DOHH2 (cell line): Measurements from ENCODE around the gene HHLA2.

Experiments used
- EZH2phosphoT487 ChIP-seq: fragments of 200-600 bp; sonication (generic); IDR thresholded peaks from 2 replicates; pipeline ENCODE4 v1.6.1; 2017; ENCODE audit warnings: borderline replicate concordance, mild to moderate bottlenecking, antibody characterized with exemption, low read length, moderate library complexity, mixed read lengths
- TF ChIP-seq, protein P1 (sequence below): fragments of 200-600 bp; sonication (generic); IDR thresholded peaks from one replicate; pipeline ENCODE4 v1.5.1; 2014; ENCODE audit warnings: antibody characterized with exemption, mild to moderate bottlenecking, low read depth, low read length; ENCODE audit not compliant: poor library complexity, severe bottlenecking

DNA sequence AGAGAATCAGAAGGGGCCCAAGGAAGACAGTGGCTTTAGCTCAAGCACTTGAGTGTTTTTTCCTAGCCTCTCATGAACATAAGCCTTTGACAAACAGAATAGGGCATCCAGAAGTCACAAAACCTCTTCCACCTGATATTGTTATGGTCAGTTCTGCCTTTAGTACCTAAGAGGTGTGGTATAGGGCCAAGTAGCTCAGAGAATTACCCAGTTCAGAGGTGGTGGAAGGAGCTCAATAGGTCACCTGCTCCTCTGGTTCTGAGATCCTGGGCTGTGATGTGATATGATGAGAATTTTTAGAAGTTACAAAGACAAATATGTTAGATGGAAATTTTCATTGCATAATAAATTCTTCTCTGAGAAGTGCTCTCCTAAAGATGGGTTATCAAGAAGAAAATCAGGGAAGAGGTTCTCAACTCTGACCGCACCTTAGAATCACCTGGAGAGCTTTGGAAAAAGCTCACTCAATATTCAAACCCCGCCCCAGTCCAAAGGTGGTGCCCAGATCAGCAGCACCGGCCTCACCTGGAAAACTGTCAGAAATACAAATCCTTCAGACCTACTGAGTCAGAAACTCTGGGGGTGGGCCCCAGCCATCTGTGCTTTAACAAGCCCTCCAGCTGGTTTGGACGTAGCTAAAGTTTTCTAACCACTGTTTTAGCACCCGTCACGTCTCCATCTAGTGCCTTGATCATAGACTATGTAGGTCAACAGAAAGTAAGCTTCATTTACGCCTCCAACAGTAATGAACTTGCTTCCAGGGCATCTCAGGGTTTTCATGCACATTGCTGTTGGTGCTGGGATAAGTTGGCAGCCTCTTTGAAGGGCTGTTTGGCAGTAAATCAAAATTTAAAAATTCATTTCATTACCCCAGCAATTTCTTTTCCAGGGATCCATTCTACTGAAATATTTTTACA, 112.8 kb downstream of the HHLA2 start:
- TF ChIP-seq, protein P1, sequence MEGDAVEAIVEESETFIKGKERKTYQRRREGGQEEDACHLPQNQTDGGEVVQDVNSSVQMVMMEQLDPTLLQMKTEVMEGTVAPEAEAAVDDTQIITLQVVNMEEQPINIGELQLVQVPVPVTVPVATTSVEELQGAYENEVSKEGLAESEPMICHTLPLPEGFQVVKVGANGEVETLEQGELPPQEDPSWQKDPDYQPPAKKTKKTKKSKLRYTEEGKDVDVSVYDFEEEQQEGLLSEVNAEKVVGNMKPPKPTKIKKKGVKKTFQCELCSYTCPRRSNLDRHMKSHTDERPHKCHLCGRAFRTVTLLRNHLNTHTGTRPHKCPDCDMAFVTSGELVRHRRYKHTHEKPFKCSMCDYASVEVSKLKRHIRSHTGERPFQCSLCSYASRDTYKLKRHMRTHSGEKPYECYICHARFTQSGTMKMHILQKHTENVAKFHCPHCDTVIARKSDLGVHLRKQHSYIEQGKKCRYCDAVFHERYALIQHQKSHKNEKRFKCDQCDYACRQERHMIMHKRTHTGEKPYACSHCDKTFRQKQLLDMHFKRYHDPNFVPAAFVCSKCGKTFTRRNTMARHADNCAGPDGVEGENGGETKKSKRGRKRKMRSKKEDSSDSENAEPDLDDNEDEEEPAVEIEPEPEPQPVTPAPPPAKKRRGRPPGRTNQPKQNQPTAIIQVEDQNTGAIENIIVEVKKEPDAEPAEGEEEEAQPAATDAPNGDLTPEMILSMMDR: no peak
- TF ChIP-seq EZH2phosphoT487: no peak
